CD14-positive monocyte (primary cell): ENCODE results near the gene PDZD8. TPM values are rescaled to one million over a fixed set of nuclear protein-coding genes. Genes with fewer than 3 reads are reported as not detected.

ENCODE experiments used
- DNase-seq, 3 donors: peaks; one replicate each; pipeline ENCODE4 v3.0.0-alpha.2; 2011 to 2022
- H2AFZ ChIP-seq: 2 replicates; pipeline ENCODE4 v1.6.0; 2012; ENCODE audit warnings: mild to moderate bottlenecking, low read depth, low read length, inconsistent platforms; ENCODE audit not compliant: insufficient read depth, poor library complexity, severe bottlenecking
- H3K27ac ChIP-seq, 2 donors: 1 replicate in 1 of 2; 2 replicates in 1 of 2; pipeline ENCODE4 v1.5.1; 2012 to 2013; ENCODE audit warnings: low read length in 2 of 2, control low read depth in 1 of 2, inconsistent platforms in 1 of 2, low read depth in 1 of 2, mild to moderate bottlenecking in 1 of 2
- H3K27me3 ChIP-seq, 2 donors: one replicate each; pipeline versions ENCODE4 v1.6.0 to v1.6.1; 2011 to 2013; ENCODE audit warnings: low read length in 2 of 2; ENCODE audit not compliant: control insufficient read depth in 2 of 2, insufficient read depth in 2 of 2
- H3K36me3 ChIP-seq, 2 donors: replicated peaks in 1 of 2; 1 replicate in 1 of 2; 2 replicates in 1 of 2; pipeline versions ENCODE4 v1.5.1 to v1.6.1; 2012 to 2013; ENCODE audit warnings: low read length in 2 of 2, control low read depth in 1 of 2, inconsistent platforms in 1 of 2, mild to moderate bottlenecking in 1 of 2; ENCODE audit not compliant: insufficient read depth in 2 of 2, control insufficient read depth in 1 of 2
- H3K4me1 ChIP-seq, 2 donors: 1 replicate in 1 of 2; 2 replicates in 1 of 2; pipeline versions ENCODE4 v1.5.1 to v1.6.1; 2012 to 2013; ENCODE audit warnings: low read length in 2 of 2, control low read depth in 1 of 2, inconsistent platforms in 1 of 2, mild to moderate bottlenecking in 1 of 2, moderate library complexity in 1 of 2; ENCODE audit not compliant: insufficient read depth in 2 of 2, control insufficient read depth in 1 of 2
- H3K4me2 ChIP-seq: replicated peaks from 2 replicates; pipeline ENCODE3; 2012; ENCODE audit warnings: low read length, moderate library complexity, mild to moderate bottlenecking; ENCODE audit not compliant: poor library complexity, severe bottlenecking; ENCODE audit errors: extremely low read depth
- H3K4me3 ChIP-seq, 3 experiments: fragments of 200-600 bp in 1 of 3; sonication (generic) in 1 of 3; replicated peaks in 1 of 3; 1 replicate in 2 of 3; 2 replicates in 1 of 3; pipeline ENCODE4 v1.5.1; 2011 to 2013; ENCODE audit warnings: low read length in 3 of 3, mild to moderate bottlenecking in 3 of 3, control low read depth in 2 of 3, low read depth in 2 of 3, inconsistent platforms in 1 of 3, moderate library complexity in 1 of 3
- H3K79me2 ChIP-seq: 2 replicates; pipeline ENCODE4 v1.6.0; 2012; ENCODE audit warnings: mild to moderate bottlenecking, control low read depth, inconsistent platforms, low read length, moderate library complexity; ENCODE audit not compliant: insufficient read depth
- H3K9ac ChIP-seq: 2 replicates; pipeline ENCODE4 v1.6.0; 2017; ENCODE audit warnings: low read length, mild to moderate bottlenecking; ENCODE audit not compliant: insufficient read depth, poor library complexity, severe bottlenecking
- H3K9me3 ChIP-seq, 2 donors: replicated peaks in 1 of 2; 1 replicate in 1 of 2; 2 replicates in 1 of 2; pipeline versions ENCODE4 v1.5.1 to v1.6.1; 2012 to 2013; ENCODE audit warnings: low read length in 2 of 2, control low read depth in 1 of 2; ENCODE audit not compliant: control insufficient read depth in 1 of 2, insufficient read depth in 1 of 2
- H4K20me1 ChIP-seq: 2 replicates; pipeline ENCODE4 v1.6.0; 2012; ENCODE audit warnings: mild to moderate bottlenecking, low read length, control low read depth, moderate library complexity; ENCODE audit not compliant: insufficient read depth
- H3K27ac Mint-ChIP-seq, 7 donors: one replicate each; pipeline ENCODE4 v1.8.0; 2020; ENCODE audit warnings: mild to moderate bottlenecking in 7 of 7, mixed read lengths in 7 of 7, moderate library complexity in 6 of 7, inconsistent platforms in 2 of 7
- H3K27me3 Mint-ChIP-seq, 3 donors: one replicate each; pipeline ENCODE4 v1.8.0; 2021 to 2022; ENCODE audit warnings: low read depth in 3 of 3, mild to moderate bottlenecking in 3 of 3, mixed read lengths in 3 of 3, moderate library complexity in 3 of 3, inconsistent platforms in 1 of 3
- H3K36me3 Mint-ChIP-seq, 2 donors: one replicate each; pipeline ENCODE4 v1.8.0; 2020; ENCODE audit warnings: mixed read lengths in 2 of 2, inconsistent platforms in 1 of 2, mild to moderate bottlenecking in 1 of 2
- H3K4me1 Mint-ChIP-seq: one replicate; pipeline ENCODE4 v1.8.0; 2020; ENCODE audit warnings: mild to moderate bottlenecking, mixed read lengths
- H3K4me3 Mint-ChIP-seq, 2 donors: one replicate each; pipeline ENCODE4 v1.8.0; 2020; ENCODE audit warnings: mild to moderate bottlenecking in 2 of 2, mixed read lengths in 2 of 2, moderate library complexity in 1 of 2
- H3K9me3 Mint-ChIP-seq, 7 donors: one replicate each; pipeline ENCODE4 v1.8.0; 2020 to 2022; ENCODE audit warnings: mixed read lengths in 7 of 7, mild to moderate bottlenecking in 6 of 7, moderate library complexity in 6 of 7, inconsistent platforms in 2 of 7
- WGBS: methylation state at CpG from one replicate; pipeline ENCODE4 v1.1.5; 2013; ENCODE audit warnings: missing lambda C conversion rate; ENCODE audit not compliant: insufficient coverage; 5-methylcytosine and 5-hydroxymethylcytosine counted together
- intact Hi-C, 2 donors: fragments of 100-400 bp; cut with micrococcal nuclease; formaldehyde crosslinking; loops; one replicate each; pipeline versions ENCODE4 v1.15.0 to v1.15.1; 2023
- polyA plus RNA-seq, 3 donors: library from polyadenylated mRNA; depleted of rRNA in 1 of 3; unstranded in 2 of 3; stranded (reverse) in 1 of 3; fragments of 300-500 nt in 2 of 3; fragments of >200 nt in 1 of 3; fragmentation: Illumina TruSeq in 2 of 3; gene quantifications; 1 replicate in 2 of 3; 2 replicates in 1 of 3; pipeline ENCODE4 v1.2.3, GENCODE V29; 2012 to 2021
- TF ChIP-seq, protein P1 (sequence below): fragments of 200-600 bp; IDR thresholded peaks from one replicate; pipeline ENCODE4 v1.8.0; 2022; ENCODE audit warnings: antibody characterized with exemption, mild to moderate bottlenecking

The PDZD8 gene
- polyA plus RNA-seq, 3 donors: 4.6 to 104 (median 9.0) TPM

DNA sequence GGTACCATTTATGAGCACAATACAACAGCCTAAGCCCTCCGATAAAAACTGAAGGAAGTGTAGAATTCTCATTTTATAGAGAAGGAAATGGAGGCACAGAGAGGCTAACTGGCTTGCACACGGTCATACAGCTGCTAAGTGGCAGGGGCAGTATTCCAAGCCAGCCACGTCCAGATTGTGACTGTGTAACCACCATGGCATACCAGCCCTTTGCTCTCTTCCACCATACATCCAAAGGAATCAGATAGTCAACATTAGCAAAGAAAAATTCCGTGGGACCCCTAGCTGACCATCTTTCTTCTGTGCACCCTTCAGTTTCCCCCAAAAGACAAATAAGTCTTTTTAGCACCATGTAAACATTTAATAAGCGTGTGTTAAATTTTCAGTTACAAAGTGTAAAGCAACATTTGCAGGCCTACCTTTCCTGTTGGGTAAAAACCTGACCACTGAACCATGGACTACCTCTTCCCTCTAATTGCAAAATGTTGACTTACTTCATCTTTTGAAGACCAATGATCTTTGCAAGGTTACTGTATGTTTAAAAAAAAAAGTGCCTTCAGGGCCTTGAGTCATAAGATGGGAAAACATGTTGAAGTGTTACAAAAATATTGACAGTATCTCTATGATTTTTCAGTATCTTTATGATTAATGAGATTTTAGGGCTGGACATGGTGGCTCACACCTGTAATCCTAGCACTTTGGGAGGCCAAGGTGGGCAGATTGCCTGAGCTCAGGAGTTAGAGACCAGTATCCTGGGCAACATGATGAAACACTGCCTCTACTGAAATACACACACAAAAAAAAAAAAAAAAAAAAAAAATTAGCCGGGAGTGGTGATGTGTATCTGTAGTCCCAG is 24.3 kb upstream of the PDZD8 start:
- 25% methylated on average over 2 of the region's 6 CpGs for WGBS
- no peak overlapping the region for H3K4me2 ChIP-seq

DNA sequence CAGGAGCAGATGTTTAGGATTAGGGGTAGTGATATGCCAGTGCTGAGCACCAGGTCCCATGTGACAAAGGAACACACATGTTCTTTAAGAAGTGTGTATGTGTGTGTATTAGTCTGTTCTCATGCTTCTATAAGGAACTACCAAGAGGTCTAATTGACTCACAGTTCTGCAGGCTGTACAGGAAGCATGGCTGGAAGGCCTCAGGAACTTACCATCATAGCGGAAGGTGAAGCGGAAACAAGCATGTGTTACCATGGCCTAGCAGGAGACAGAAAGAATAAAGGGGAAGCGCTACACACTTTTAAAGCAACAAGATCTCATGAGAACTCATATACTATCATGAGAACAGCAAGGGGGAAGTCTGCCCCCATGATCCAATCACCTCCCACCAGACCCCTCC is 22.8 kb upstream of the PDZD8 start:
- no peaks in the 10 kb centered on the region for H3K36me3 Mint-ChIP-seq
- no peak overlapping the region for H3K9ac ChIP-seq
- peak overlapping the region in 3 of 7 donors; percentile 40 to 82 (median 40) for H3K27ac Mint-ChIP-seq
- no peak overlapping the region for H3K4me2 ChIP-seq
- H3K9me3 Mint-ChIP-seq: no peaks in the 10 kb centered on the region
- no peaks in the 10 kb centered on the region for H3K36me3 ChIP-seq
- H3K4me3 Mint-ChIP-seq: no peak overlapping the region
- H2AFZ ChIP-seq: no peak overlapping the region
- no peaks in the 10 kb centered on the region for H3K27me3 Mint-ChIP-seq
- H3K4me3 ChIP-seq: no peak overlapping the region
- no CpG with 5 or more reads among the region's 3 CpGs for WGBS
- TF ChIP-seq, protein P1, sequence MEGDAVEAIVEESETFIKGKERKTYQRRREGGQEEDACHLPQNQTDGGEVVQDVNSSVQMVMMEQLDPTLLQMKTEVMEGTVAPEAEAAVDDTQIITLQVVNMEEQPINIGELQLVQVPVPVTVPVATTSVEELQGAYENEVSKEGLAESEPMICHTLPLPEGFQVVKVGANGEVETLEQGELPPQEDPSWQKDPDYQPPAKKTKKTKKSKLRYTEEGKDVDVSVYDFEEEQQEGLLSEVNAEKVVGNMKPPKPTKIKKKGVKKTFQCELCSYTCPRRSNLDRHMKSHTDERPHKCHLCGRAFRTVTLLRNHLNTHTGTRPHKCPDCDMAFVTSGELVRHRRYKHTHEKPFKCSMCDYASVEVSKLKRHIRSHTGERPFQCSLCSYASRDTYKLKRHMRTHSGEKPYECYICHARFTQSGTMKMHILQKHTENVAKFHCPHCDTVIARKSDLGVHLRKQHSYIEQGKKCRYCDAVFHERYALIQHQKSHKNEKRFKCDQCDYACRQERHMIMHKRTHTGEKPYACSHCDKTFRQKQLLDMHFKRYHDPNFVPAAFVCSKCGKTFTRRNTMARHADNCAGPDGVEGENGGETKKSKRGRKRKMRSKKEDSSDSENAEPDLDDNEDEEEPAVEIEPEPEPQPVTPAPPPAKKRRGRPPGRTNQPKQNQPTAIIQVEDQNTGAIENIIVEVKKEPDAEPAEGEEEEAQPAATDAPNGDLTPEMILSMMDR: no peak
- intact Hi-C loops: no loop called here
- H3K9me3 ChIP-seq: no peaks in the 10 kb centered on the region
- peak overlapping the region in 1 of 2 donors; percentile 45 for H3K27ac ChIP-seq
- H4K20me1 ChIP-seq: no peaks in the 10 kb centered on the region
- peak; percentile 60 to 76 (median 63) for DNase-seq
- H3K79me2 ChIP-seq: no peaks in the 10 kb centered on the region
- H3K4me1 Mint-ChIP-seq: peaks cover 20% of the 10 kb centered on the region
- H3K27me3 ChIP-seq: no peaks in the 10 kb centered on the region
- H3K4me1 ChIP-seq: peaks cover 11 to 20% of the 10 kb centered on the region in 2 donors

More for the DNA sequence above, 24.3 kb upstream of the PDZD8 start:
- no peak overlapping the region for H3K4me3 Mint-ChIP-seq
- no peak overlapping the region for H3K9ac ChIP-seq
- H3K36me3 Mint-ChIP-seq: no peaks in the 10 kb centered on the region
- no peaks in the 10 kb centered on the region for H3K9me3 Mint-ChIP-seq
- H3K9me3 ChIP-seq: no peaks in the 10 kb centered on the region
- H3K27ac Mint-ChIP-seq: peak overlapping the region in 5 of 7 donors; percentile 3 to 53 (median 15)
- H3K4me1 Mint-ChIP-seq: peaks cover 31% of the 10 kb centered on the region
- no peak overlapping the region for H3K4me3 ChIP-seq
- no peaks in the 10 kb centered on the region for H3K27me3 ChIP-seq
- H3K79me2 ChIP-seq: no peaks in the 10 kb centered on the region
- intact Hi-C loops: no loop called here
- TF ChIP-seq, protein P1: no peak
- no peaks in the 10 kb centered on the region for H3K36me3 ChIP-seq
- peak overlapping the region in 1 of 2 donors; percentile 49 for H3K27ac ChIP-seq
- H3K27me3 Mint-ChIP-seq: no peaks in the 10 kb centered on the region
- DNase-seq: peak in 1 of 3 donors; percentile 34
- H2AFZ ChIP-seq: no peak overlapping the region
- H4K20me1 ChIP-seq: no peaks in the 10 kb centered on the region
- H3K4me1 ChIP-seq: peaks cover 11 to 22% of the 10 kb centered on the region in 2 donors
